Esophagus squamous epithelium (tissue), 4 donors: ENCODE measurements around the gene AKAP10.

Source experiments
- POLR2A ChIP-seq, 4 donors: fragments of 450-650 bp; IDR thresholded peaks; one replicate each; pipeline ENCODE4 v1.6.1; 2017; ENCODE audit warnings: antibody characterized with exemption in 4 of 4, mild to moderate bottlenecking in 4 of 4, moderate library complexity in 3 of 4
- TF ChIP-seq, protein P1 (sequence below), 6 experiments: fragments of 450-650 bp in 4 of 6; fragments of 200-600 bp in 2 of 6; sonication (generic) in 2 of 6; IDR thresholded peaks; one replicate each; pipeline ENCODE4 v1.5.1; 2016 to 2019; ENCODE audit warnings: antibody characterized with exemption in 6 of 6, mild to moderate bottlenecking in 4 of 6, moderate library complexity in 4 of 6

DNA sequence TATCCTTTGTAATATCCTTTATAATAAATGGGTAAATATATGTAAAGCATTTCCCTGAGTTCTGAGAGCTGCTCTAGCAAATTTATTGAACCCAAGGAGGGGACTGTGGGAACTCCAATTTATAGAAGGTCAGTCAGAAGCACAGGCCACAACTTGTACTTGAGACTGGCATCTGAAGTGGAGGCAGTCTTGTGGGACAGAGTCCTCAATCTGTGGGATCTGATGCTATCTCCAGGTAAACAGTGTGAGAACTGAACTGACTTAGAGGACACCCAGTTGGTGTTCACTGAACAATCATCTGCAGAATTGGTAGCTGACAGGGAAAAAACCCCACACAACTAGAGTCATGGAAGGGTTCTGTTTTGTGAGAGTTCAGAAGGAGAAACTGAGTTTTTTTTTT lies 34.0 kb downstream of the AKAP10 start:
- TF ChIP-seq, protein P1, sequence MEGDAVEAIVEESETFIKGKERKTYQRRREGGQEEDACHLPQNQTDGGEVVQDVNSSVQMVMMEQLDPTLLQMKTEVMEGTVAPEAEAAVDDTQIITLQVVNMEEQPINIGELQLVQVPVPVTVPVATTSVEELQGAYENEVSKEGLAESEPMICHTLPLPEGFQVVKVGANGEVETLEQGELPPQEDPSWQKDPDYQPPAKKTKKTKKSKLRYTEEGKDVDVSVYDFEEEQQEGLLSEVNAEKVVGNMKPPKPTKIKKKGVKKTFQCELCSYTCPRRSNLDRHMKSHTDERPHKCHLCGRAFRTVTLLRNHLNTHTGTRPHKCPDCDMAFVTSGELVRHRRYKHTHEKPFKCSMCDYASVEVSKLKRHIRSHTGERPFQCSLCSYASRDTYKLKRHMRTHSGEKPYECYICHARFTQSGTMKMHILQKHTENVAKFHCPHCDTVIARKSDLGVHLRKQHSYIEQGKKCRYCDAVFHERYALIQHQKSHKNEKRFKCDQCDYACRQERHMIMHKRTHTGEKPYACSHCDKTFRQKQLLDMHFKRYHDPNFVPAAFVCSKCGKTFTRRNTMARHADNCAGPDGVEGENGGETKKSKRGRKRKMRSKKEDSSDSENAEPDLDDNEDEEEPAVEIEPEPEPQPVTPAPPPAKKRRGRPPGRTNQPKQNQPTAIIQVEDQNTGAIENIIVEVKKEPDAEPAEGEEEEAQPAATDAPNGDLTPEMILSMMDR (IDR thresholded peaks at IDR 0.05), result no peak
- no peak for TF ChIP-seq POLR2A (IDR thresholded peaks at IDR 0.05)
